Astrocyte (in vitro differentiated cells and primary cell): ENCODE results near the gene BZW1.

ENCODE experiments used
- CTCF ChIP-seq: IDR thresholded peaks from 2 replicates; pipeline ENCODE4 v1.5.1; 2011; ENCODE audit warnings: low read depth, mild to moderate bottlenecking, inconsistent platforms, low read length, moderate library complexity; ENCODE audit not compliant: insufficient read depth
- EZH2 ChIP-seq: IDR thresholded peaks from 2 replicates; pipeline ENCODE4 v1.6.1; 2012; ENCODE audit warnings: mild to moderate bottlenecking, low read length, inconsistent platforms; ENCODE audit not compliant: insufficient read depth

DNA sequence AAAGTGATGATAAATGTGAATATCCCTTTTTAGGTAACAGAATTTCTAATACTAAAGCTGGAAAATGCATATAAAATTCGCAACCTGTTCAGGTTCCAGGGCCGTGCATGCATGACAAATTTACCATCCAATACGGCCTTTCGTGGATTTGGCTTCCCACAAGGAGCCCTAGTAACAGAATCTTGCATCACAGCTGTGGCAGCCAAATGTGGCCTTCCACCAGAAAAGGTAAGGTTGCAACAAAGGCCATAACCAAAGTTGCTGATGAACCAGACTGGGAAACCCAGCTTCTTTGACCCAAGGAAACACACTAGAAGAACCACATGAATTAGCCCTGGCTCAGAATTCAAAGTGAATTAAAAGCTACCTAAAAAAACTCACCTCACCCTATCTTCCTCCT is 49.6 kb upstream of the BZW1 start:
- TF ChIP-seq EZH2 (no peak), CTCF (no peak)
